Kidney (tissue), 22 donors: ENCODE results near the gene SPPL2C. TPM values are rescaled to one million over a fixed set of nuclear protein-coding genes. Genes with fewer than 3 reads are reported as not detected.

Experiments
- DNase-seq, 5 donors: peaks; one replicate each; pipeline ENCODE4 v3.0.0-alpha.2; 2013 to 2020
- FAIRE-seq: peaks from 2 replicates; lab custom pipeline; 2012; peaks lifted over from hg19 to GRCh38; lab: Jason Lieb, UNC
- H3K27ac ChIP-seq, 2 donors: one replicate each; pipeline ENCODE4 v1.7.0; 2013; ENCODE audit warnings: low read depth in 2 of 2, low read length in 2 of 2, inconsistent platforms in 1 of 2
- H3K27me3 ChIP-seq: one replicate; pipeline ENCODE4 v1.7.1; 2013; ENCODE audit warnings: low read length, inconsistent platforms; ENCODE audit not compliant: control insufficient read depth, insufficient read depth
- H3K36me3 ChIP-seq, 3 donors: one replicate each; pipeline versions ENCODE4 v1.7.0 to v1.7.1; 2013; ENCODE audit warnings: low read length in 3 of 3, control low read depth in 1 of 3, inconsistent platforms in 1 of 3; ENCODE audit not compliant: insufficient read depth in 3 of 3, control insufficient read depth in 2 of 3
- H3K4me1 ChIP-seq, 3 donors: one replicate each; pipeline versions ENCODE4 v1.7.0 to v1.7.1; 2013; ENCODE audit warnings: low read length in 3 of 3, inconsistent platforms in 1 of 3, low read depth in 1 of 3; ENCODE audit not compliant: control insufficient read depth in 2 of 3, insufficient read depth in 2 of 3
- H3K4me3 ChIP-seq, 3 donors: one replicate each; pipeline versions ENCODE4 v1.7.0 to v1.8.1; 2013; ENCODE audit warnings: low read length in 3 of 3, control low read depth in 1 of 3, inconsistent platforms in 1 of 3
- H3K9ac ChIP-seq, 3 donors: one replicate each; pipeline versions ENCODE4 v1.7.0 to v1.7.1; 2013; ENCODE audit warnings: low read length in 3 of 3, control low read depth in 1 of 3, inconsistent platforms in 1 of 3
- H3K9me3 ChIP-seq, 3 donors: one replicate each; pipeline versions ENCODE4 v1.7.0 to v1.7.1; 2013; ENCODE audit warnings: low read length in 3 of 3, control low read depth in 1 of 3, inconsistent platforms in 1 of 3; ENCODE audit not compliant: control insufficient read depth in 2 of 3, insufficient read depth in 1 of 3
- CTCF ChIP-seq: IDR thresholded peaks from 3 replicates; pipeline ENCODE4 v1.5.1; 2012; ENCODE audit warnings: mild to moderate bottlenecking, moderate library complexity, borderline replicate concordance; ENCODE audit not compliant: insufficient read depth; ENCODE audit errors: extremely low read depth
- intact Hi-C: fragments of 100-400 bp; cut with DNase I; formaldehyde crosslinking; loops from one replicate; pipeline ENCODE4 v1.11.1; 2022
- long read RNA-seq, 10 donors: library from polyadenylated mRNA in 1 of 10; unstranded in 1 of 10; transcript quantifications; one replicate each; pipeline ENCODE4 v2.0.0 and lab custom pipeline, GENCODE V29; 2021 to 2026
- polyA plus RNA-seq: library from polyadenylated mRNA; stranded (reverse); fragments of 350-450 nt; fragmentation: Illumina TruSeq; extraction: RNeasy Lipid Tissue Mini Kit (QIAGEN cat#74804); gene quantifications from one replicate; pipeline ENCODE4 v1.2.3, GENCODE V29; 2014; ENCODE audit warnings: low read depth, low replicate concordance; ENCODE audit not compliant: insufficient read depth
- total RNA-seq: library from RNA; stranded (reverse); fragmentation: NEBNext Ultra II Directional; extraction: Animal tissue kit (Norgen Biotek cat#: 25700); gene quantifications from one replicate; pipeline ENCODE4 v1.2.1, GENCODE V29; 2021
- donor health status: control.
- donor health status: control.
- donor health status: control.
- donor health status: control.
- donor health status: control.
- donor health status: DM: yes; HTN: yes; CAD: no.
- donor health status: Normal renal cell carcinoma (clear cell type).

Gene SPPL2C, protein sequence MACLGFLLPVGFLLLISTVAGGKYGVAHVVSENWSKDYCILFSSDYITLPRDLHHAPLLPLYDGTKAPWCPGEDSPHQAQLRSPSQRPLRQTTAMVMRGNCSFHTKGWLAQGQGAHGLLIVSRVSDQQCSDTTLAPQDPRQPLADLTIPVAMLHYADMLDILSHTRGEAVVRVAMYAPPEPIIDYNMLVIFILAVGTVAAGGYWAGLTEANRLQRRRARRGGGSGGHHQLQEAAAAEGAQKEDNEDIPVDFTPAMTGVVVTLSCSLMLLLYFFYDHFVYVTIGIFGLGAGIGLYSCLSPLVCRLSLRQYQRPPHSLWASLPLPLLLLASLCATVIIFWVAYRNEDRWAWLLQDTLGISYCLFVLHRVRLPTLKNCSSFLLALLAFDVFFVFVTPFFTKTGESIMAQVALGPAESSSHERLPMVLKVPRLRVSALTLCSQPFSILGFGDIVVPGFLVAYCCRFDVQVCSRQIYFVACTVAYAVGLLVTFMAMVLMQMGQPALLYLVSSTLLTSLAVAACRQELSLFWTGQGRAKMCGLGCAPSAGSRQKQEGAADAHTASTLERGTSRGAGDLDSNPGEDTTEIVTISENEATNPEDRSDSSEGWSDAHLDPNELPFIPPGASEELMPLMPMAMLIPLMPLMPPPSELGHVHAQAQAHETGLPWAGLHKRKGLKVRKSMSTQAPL
- total RNA-seq (not detected), polyA plus RNA-seq (not detected)
- long read RNA-seq, donor 1, result 0 reads
- long read RNA-seq, donor 2, result 0 reads
- long read RNA-seq, donor 3, result 0 reads
- long read RNA-seq, donor 4, result 0 reads
- long read RNA-seq, donor 5, result 0 reads
- long read RNA-seq, donor 6, result 0 reads
- long read RNA-seq, donor 7, result 0 reads
- long read RNA-seq, donor 8, result 0 reads
- long read RNA-seq, donor 9, result 0 reads
- long read RNA-seq, donor 10, result 0 reads

DNA sequence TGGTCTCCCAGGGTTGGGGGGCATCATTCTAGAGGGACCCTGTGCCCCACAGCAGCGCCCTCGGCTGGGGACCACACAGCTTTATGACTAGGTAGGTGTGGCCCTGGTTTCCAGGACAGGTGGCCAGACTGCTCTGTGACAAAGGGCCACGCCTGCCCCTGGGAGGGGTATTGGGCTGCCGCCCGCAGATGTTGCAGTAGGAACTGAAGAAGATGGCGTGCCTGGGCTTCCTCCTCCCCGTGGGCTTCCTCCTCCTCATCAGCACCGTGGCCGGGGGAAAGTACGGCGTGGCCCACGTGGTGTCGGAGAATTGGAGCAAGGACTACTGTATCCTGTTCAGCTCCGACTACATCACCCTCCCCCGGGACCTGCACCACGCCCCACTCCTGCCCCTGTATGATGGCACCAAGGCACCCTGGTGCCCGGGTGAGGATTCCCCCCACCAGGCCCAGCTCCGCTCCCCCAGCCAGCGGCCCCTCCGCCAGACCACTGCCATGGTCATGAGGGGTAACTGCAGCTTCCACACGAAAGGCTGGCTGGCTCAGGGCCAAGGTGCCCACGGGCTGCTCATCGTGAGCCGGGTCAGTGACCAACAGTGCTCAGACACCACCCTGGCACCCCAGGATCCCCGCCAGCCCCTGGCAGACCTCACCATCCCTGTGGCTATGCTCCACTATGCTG, at the start of gene SPPL2C:
TSS of gene SPPL2C (plus strand) at position 187 of the 681 bp plus-strand sequence. CDS start at position 213, 26 bp downstream.
- Histone ChIP-seq H3K27me3 (no peaks in the 10 kb centered on the region), H3K27ac (no peak within 1 kb of the TSS), H3K36me3 (no peaks in the 10 kb centered on the region), H3K9ac (no peak within 1 kb of the TSS), H3K4me1 (no peaks in the 10 kb centered on the region), H3K4me3 (no peak within 1 kb of the TSS), H3K9me3 (no peaks in the 10 kb centered on the region)
- no peak for TF ChIP-seq CTCF
- no peak for FAIRE-seq
- DNase-seq, result peak in 1 of 5 donors; percentile 57
- intact Hi-C loops, result no loop called here

GRCh38 chr17:45800816-45801215, 43.9 kb upstream of the SPPL2C start:
- no peak overlapping the region for H3K4me3 ChIP-seq
- DNase-seq (no peak), FAIRE-seq (no peak)
- intact Hi-C loops, result no loop called here
- no peak for TF ChIP-seq CTCF
- no peaks in the 10 kb centered on the region for H3K4me1 ChIP-seq
- H3K9ac ChIP-seq, result no peak overlapping the region
- H3K27me3 ChIP-seq, result no peaks in the 10 kb centered on the region
- no peak overlapping the region for H3K27ac ChIP-seq
- no peaks in the 10 kb centered on the region for H3K9me3 ChIP-seq
- H3K36me3 ChIP-seq, result no peaks in the 10 kb centered on the region

DNA sequence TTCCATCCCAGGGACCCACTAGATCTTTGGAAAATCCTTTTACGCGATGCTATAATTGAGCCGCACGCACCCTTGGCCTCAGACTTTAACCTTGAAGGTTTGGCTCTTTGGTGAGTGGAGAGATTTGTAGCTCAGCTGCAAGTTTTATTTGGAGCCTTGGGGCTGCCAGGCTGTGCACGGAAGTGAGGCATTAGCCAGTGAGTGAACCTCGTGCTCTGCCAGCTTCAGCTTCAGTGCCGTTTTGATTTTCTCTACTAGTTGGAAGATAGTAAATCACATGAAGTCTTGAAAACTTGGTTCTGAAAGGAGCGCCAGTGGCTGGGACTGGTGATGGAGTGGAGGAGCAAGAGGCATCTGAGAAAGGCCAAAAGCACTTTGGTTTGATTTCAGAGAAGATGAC, 43.3 kb upstream of the SPPL2C start:
- H3K27me3 ChIP-seq, result no peaks in the 10 kb centered on the region
- no peak for FAIRE-seq
- no peak for TF ChIP-seq CTCF

More for the DNA sequence above, 43.3 kb upstream of the SPPL2C start:
- Histone ChIP-seq H3K9me3 (no peaks in the 10 kb centered on the region), H3K27ac (no peak overlapping the region), H3K4me3 (no peak overlapping the region), H3K36me3 (no peaks in the 10 kb centered on the region), H3K4me1 (no peaks in the 10 kb centered on the region), H3K9ac (no peak overlapping the region)
- no peak for DNase-seq
- intact Hi-C loops, result no loop called here
